SK-N-SH (cell line): ENCODE results near the gene ACTL7A. TPM values are rescaled to one million over a fixed set of nuclear protein-coding genes. Genes with fewer than 3 reads are reported as not detected.

Source experiments
- CTCF ChIA-PET: fragments of 300-600, 350-600 bp; formaldehyde crosslinking; extraction: SDS; loops from one replicate; lab custom pipeline; 2021; lab: Yijun Ruan, JAX
- POLR2A ChIA-PET: fragments of 350-600 bp; sonication (Branson Sonifier 250); formaldehyde crosslinking; extraction: SDS; loops from one replicate; lab custom pipeline; 2020; ENCODE audit warnings: antibody characterized with exemption, inconsistent platforms; lab: Yijun Ruan, JAX
- DNase-seq: peaks from one replicate; pipeline ENCODE4 v3.0.0; 2012
- H2AFZ ChIP-seq: fragments of 200-600 bp; sonication (generic); 2 replicates; pipeline ENCODE4 v1.8.1; 2016; ENCODE audit warnings: antibody characterized with exemption, mild to moderate bottlenecking, low read depth
- H3F3A ChIP-seq: fragments of 200-600 bp; sonication (generic); replicated peaks from 2 replicates; pipeline ENCODE3; 2016; ENCODE audit warnings: antibody characterized with exemption, mild to moderate bottlenecking; ENCODE audit not compliant: insufficient read depth
- H3K27ac ChIP-seq, 2 experiments: fragments of 200-500 bp in 1 of 2; fragments of 200-600 bp in 1 of 2; sonication (Bioruptor generic) in 1 of 2; sonication (generic), shearing (Covaris generic) in 1 of 2; 2 replicates each; pipeline versions ENCODE4 v1.5.1 to v1.6.1; 2014 to 2016; ENCODE audit warnings: low read depth in 2 of 2, inconsistent platforms in 1 of 2, low read length in 1 of 2, mild to moderate bottlenecking in 1 of 2, mixed read lengths in 1 of 2
- H3K27me3 ChIP-seq: fragments of 200-600 bp; sonication (generic), shearing (Covaris generic); 2 replicates; pipeline ENCODE4 v1.6.1; 2016; ENCODE audit warnings: mixed run types; ENCODE audit not compliant: insufficient read depth
- H3K36me3 ChIP-seq, 2 experiments: fragments of 200-500 bp in 1 of 2; fragments of 200-600 bp in 1 of 2; sonication (Bioruptor generic) in 1 of 2; sonication (generic) in 1 of 2; replicated peaks in 1 of 2; 2 replicates each; pipeline versions ENCODE3 to v1.5.1; 2014 to 2016; ENCODE audit warnings: low read length in 1 of 2, mild to moderate bottlenecking in 1 of 2; ENCODE audit not compliant: insufficient read depth in 2 of 2, control insufficient read depth in 1 of 2
- H3K4me1 ChIP-seq, 2 experiments: fragments of 200-500 bp in 1 of 2; fragments of 200-600 bp in 1 of 2; sonication (Bioruptor generic) in 1 of 2; sonication (generic), shearing (Covaris generic) in 1 of 2; 2 replicates each; pipeline versions ENCODE4 v1.5.1 to v1.6.1; 2014 to 2016; ENCODE audit warnings: low read depth in 1 of 2, low read length in 1 of 2, mixed run types in 1 of 2; ENCODE audit not compliant: insufficient read depth in 2 of 2, control insufficient read depth in 1 of 2
- H3K4me2 ChIP-seq: fragments of 200-600 bp; sonication (generic), shearing (Covaris generic); 2 replicates; pipeline ENCODE4 v1.6.1; 2017; ENCODE audit warnings: mixed run types
- H3K4me3 ChIP-seq, 2 experiments: fragments of 200-500 bp in 1 of 2; fragments of 200-600 bp in 1 of 2; sonication (Bioruptor generic) in 1 of 2; sonication (generic), shearing (Covaris generic) in 1 of 2; 2 replicates each; pipeline versions ENCODE4 v1.5.1 to v1.8.1; 2014 to 2016; ENCODE audit warnings: low read depth in 2 of 2, inconsistent platforms in 1 of 2, low read length in 1 of 2, mild to moderate bottlenecking in 1 of 2, mixed read lengths in 1 of 2, moderate library complexity in 1 of 2
- H3K79me2 ChIP-seq: fragments of 200-600 bp; sonication (generic); 2 replicates; pipeline ENCODE4 v1.8.1; 2017; ENCODE audit warnings: mild to moderate bottlenecking; ENCODE audit not compliant: insufficient read depth
- H3K9ac ChIP-seq: fragments of 200-600 bp; sonication (generic); 2 replicates; pipeline ENCODE4 v1.6.1; 2017; ENCODE audit warnings: mixed run types
- H3K9me2 ChIP-seq: fragments of 200-600 bp; sonication (generic); 2 replicates; pipeline ENCODE4 v1.6.1; 2017; ENCODE audit warnings: mixed run types
- H3K9me3 ChIP-seq: fragments of 200-600 bp; sonication (generic); 2 replicates; pipeline ENCODE4 v1.6.1; 2017; ENCODE audit warnings: mixed run types, mild to moderate bottlenecking, moderate library complexity
- H4K20me1 ChIP-seq: fragments of 200-600 bp; sonication (generic); 2 replicates; pipeline ENCODE4 v1.6.1; 2017; ENCODE audit warnings: mild to moderate bottlenecking, mixed run types; ENCODE audit not compliant: insufficient read depth
- ELF1 ChIP-seq: IDR thresholded peaks from 2 replicates; pipeline ENCODE4 v1.4.0; 2012
- EZH2phosphoT487 ChIP-seq: fragments of 200-600 bp; sonication (generic); IDR thresholded peaks from 2 replicates; pipeline ENCODE4 v1.6.1; 2017; ENCODE audit warnings: low read depth, mixed run types, mild to moderate bottlenecking, antibody characterized with exemption, moderate library complexity, borderline replicate concordance
- FOXM1 ChIP-seq: IDR thresholded peaks from 2 replicates; pipeline ENCODE4 v1.4.0; 2012; ENCODE audit warnings: low read depth, mild to moderate bottlenecking
- GABPA ChIP-seq: IDR thresholded peaks from 2 replicates; pipeline ENCODE4 v1.4.0; 2012; ENCODE audit warnings: low read depth, mild to moderate bottlenecking
- GATA2 ChIP-seq: sonication (generic); formaldehyde crosslinking; IDR thresholded peaks from 2 replicates; pipeline ENCODE4 v1.5.0; 2020; ENCODE audit warnings: mild to moderate bottlenecking, missing genetic modification reagents
- JUND ChIP-seq: IDR thresholded peaks from 2 replicates; pipeline ENCODE4 v1.4.0; 2012
- RAD21 ChIP-seq: IDR thresholded peaks from 2 replicates; pipeline ENCODE4 v1.6.1; 2012; ENCODE audit warnings: mild to moderate bottlenecking, low read length
- RCOR1 ChIP-seq: fragments of 150-350 bp; IDR thresholded peaks from 2 replicates; pipeline ENCODE4 v1.6.1; 2017; ENCODE audit warnings: antibody characterized with exemption, low read length
- TEAD4 ChIP-seq: IDR thresholded peaks from 2 replicates; pipeline ENCODE4 v1.4.0; 2012; ENCODE audit warnings: mild to moderate bottlenecking, borderline replicate concordance; ENCODE audit not compliant: insufficient read depth
- YY1 ChIP-seq: IDR thresholded peaks from 2 replicates; pipeline ENCODE4 v1.4.0; 2012; ENCODE audit warnings: low read depth, mild to moderate bottlenecking
- whole genome bisulfite sequencing: methylation state at CpG from one replicate; pipeline ENCODE4 v1.1.6; 2017; ENCODE audit warnings: low lambda C conversion rate; 5-methylcytosine and 5-hydroxymethylcytosine counted together
- polyA plus RNA-seq, 3 experiments: library from polyadenylated mRNA; depleted of rRNA; stranded (reverse); fragments of >200 nt; gene quantifications; 2 replicates each; pipeline ENCODE4 v1.2.3, GENCODE V29; 2012
- TF ChIP-seq, protein P1 (sequence below): fragments of 150-350 bp; IDR thresholded peaks from 2 replicates; pipeline ENCODE4 v1.6.1; 2017; ENCODE audit warnings: antibody characterized with exemption, low read length, low read depth, borderline replicate concordance
- TF ChIP-seq, protein P2 (sequence below): IDR thresholded peaks from 2 replicates; pipeline ENCODE4 v1.4.0; 2012; ENCODE audit warnings: low read depth
- TF ChIP-seq, protein P3 (sequence below): fragments of 150-350 bp; IDR thresholded peaks from 2 replicates; pipeline ENCODE4 v1.6.1; 2016; ENCODE audit warnings: mild to moderate bottlenecking, low read depth, low read length
- TF ChIP-seq, protein P4 (sequence below): IDR thresholded peaks from 2 replicates; pipeline ENCODE4; 2012

ACTL7A gene
- polyA plus RNA-seq, 1 of the 3 experiments (the other 2 are of a cell fraction), result not detected

DNA sequence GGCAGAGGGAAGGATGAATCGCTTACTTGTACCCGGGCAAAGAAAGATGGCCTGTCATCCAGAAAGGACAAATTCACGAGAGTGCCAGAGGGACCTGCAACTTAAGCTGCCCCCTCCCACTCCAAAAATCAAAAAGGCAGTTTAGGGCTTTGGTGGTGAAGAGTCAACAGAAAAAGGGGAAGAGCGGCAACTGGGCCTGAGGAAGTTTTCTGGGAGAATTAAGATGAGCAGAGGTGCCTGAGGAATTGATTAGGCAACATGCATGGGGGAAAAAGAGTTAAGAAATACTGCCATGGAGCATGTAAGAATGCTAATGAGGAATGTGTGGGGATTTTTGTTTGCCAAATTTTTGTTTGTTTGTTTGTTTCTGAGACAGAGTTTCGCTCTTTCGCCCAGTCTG lies 4.5 kb upstream of the ACTL7A start:
- no peaks in the 10 kb centered on the region for H3K4me1 ChIP-seq
- ChIA-PET POLR2A (interaction anchor here (0.6 kb wide), 1 partner anchor 128 kb away, joined by 3 read pairs; no protein-coding TSS in a partner anchor), CTCF (no interaction called here)
- H3K36me3 ChIP-seq, result no peaks in the 10 kb centered on the region
- no peak overlapping the region for H3K9ac ChIP-seq
- no peaks in the 10 kb centered on the region for H3K79me2 ChIP-seq
- TF ChIP-seq FOXM1, result no peak
- TF ChIP-seq, protein P1, sequence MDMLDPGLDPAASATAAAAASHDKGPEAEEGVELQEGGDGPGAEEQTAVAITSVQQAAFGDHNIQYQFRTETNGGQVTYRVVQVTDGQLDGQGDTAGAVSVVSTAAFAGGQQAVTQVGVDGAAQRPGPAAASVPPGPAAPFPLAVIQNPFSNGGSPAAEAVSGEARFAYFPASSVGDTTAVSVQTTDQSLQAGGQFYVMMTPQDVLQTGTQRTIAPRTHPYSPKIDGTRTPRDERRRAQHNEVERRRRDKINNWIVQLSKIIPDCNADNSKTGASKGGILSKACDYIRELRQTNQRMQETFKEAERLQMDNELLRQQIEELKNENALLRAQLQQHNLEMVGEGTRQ, result no peak
- no peak for TF ChIP-seq TEAD4
- no peak for TF ChIP-seq GATA2 (CRISPR knock-in tag)
- TF ChIP-seq, protein P2, sequence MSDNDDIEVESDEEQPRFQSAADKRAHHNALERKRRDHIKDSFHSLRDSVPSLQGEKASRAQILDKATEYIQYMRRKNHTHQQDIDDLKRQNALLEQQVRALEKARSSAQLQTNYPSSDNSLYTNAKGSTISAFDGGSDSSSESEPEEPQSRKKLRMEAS, result no peak
- no peak for TF ChIP-seq GABPA
- TF ChIP-seq RCOR1, result no peak
- no peaks in the 10 kb centered on the region for H3F3A ChIP-seq
- no peaks in the 10 kb centered on the region for H4K20me1 ChIP-seq
- no peaks in the 10 kb centered on the region for H3K9me3 ChIP-seq
- H3K27ac ChIP-seq, result no peak overlapping the region
- no peaks in the 10 kb centered on the region for H3K9me2 ChIP-seq
- no peak overlapping the region for H2AFZ ChIP-seq
- H3K4me2 ChIP-seq, result no peak overlapping the region
- no peak overlapping the region for H3K4me3 ChIP-seq
- 66% methylated on average over 6 of the region's 6 CpGs for WGBS
- no peak for DNase-seq
- no peaks in the 10 kb centered on the region for H3K27me3 ChIP-seq

DNA sequence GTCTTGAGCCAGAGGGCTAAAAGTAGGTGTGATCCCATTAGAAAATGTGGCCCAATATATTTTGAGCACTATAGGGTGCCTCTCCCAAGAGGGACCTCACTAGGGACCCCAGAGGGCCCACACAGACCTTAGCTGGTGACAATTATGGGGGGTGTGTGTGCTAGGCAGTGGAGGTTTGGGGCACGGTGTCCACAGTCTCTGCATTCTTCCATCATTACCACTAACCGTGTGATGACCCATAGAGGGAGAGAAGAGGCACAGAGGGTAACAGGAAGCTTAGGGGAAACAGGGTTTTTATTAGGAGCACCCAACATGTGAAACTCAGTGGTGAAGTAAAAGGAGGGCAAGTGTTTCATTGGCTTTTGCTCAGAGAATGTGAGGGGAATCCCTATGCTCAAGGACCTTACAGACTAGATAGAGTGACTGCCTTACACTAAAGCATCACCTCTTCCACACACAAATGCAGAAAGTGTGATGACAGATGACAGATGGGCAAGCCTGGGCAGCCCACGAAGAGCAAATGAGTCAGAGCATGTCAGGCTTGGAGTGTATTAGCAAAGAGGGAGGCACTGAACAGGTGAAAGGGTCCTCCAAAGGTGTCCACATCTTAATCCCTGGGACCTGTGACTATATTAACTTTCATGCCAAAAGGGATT lies 2.5 kb upstream of the ACTL7A start:
- Histone ChIP-seq H3F3A (no peaks in the 10 kb centered on the region), H3K9me2 (no peaks in the 10 kb centered on the region), H2AFZ (no peak overlapping the region), H3K36me3 (no peaks in the 10 kb centered on the region), H4K20me1 (no peaks in the 10 kb centered on the region), H3K4me2 (no peak overlapping the region), H3K9me3 (no peaks in the 10 kb centered on the region), H3K79me2 (no peaks in the 10 kb centered on the region), H3K9ac (no peak overlapping the region), H3K4me1 (no peaks in the 10 kb centered on the region), H3K27ac (no peak overlapping the region), H3K4me3 (no peak overlapping the region), H3K27me3 (no peaks in the 10 kb centered on the region)
- 16% methylated on average over 3 of the region's 3 CpGs for WGBS
- ChIA-PET POLR2A (no interaction called here), CTCF (no interaction called here)
- no peak for DNase-seq
- TF ChIP-seq ELF1, result no peak
- TF ChIP-seq, protein P3, sequence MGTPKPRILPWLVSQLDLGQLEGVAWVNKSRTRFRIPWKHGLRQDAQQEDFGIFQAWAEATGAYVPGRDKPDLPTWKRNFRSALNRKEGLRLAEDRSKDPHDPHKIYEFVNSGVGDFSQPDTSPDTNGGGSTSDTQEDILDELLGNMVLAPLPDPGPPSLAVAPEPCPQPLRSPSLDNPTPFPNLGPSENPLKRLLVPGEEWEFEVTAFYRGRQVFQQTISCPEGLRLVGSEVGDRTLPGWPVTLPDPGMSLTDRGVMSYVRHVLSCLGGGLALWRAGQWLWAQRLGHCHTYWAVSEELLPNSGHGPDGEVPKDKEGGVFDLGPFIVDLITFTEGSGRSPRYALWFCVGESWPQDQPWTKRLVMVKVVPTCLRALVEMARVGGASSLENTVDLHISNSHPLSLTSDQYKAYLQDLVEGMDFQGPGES, result no peak

DNA sequence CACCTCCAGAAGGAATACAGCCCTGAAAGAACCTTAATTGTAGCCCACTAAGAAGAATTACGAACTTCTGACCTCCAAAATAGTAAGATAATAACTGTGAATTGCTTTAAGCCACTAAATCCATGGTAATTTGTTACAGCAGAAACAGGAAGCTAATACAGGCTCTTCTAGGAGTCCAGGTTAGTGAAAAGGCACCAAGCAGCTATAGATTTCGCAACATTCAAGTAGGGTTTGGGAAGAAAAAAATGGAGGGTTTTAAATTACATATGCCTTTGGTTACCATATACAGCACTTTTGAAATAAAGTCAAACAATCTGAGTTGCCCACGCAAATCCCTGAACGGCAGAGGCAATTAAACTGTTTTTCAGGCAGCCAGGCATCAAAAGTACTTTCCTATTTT lies 1.7 kb upstream of the ACTL7A start:
- CTCF ChIA-PET, result no interaction called here
- H2AFZ ChIP-seq, result no peak overlapping the region
- H3F3A ChIP-seq, result no peaks in the 10 kb centered on the region
- H3K9ac ChIP-seq, result no peak overlapping the region
- no peak for TF ChIP-seq YY1
- no peak for TF ChIP-seq GATA2 (CRISPR knock-in tag)
- TF ChIP-seq, protein P2, result no peak
- TF ChIP-seq EZH2phosphoT487, result no peak
- TF ChIP-seq, protein P4, sequence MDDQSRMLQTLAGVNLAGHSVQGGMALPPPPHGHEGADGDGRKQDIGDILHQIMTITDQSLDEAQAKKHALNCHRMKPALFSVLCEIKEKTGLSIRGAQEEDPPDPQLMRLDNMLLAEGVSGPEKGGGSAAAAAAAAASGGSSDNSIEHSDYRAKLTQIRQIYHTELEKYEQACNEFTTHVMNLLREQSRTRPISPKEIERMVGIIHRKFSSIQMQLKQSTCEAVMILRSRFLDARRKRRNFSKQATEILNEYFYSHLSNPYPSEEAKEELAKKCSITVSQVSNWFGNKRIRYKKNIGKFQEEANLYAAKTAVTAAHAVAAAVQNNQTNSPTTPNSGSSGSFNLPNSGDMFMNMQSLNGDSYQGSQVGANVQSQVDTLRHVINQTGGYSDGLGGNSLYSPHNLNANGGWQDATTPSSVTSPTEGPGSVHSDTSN, result no peak
- TF ChIP-seq JUND, result no peak
- no peak for TF ChIP-seq RAD21
- no peaks in the 10 kb centered on the region for H3K79me2 ChIP-seq
- DNase-seq, result no peak
- no peaks in the 10 kb centered on the region for H3K4me1 ChIP-seq
- no peaks in the 10 kb centered on the region for H3K36me3 ChIP-seq
- H3K4me2 ChIP-seq, result no peak overlapping the region
- H3K9me2 ChIP-seq, result no peaks in the 10 kb centered on the region
- POLR2A ChIA-PET, result no interaction called here
- H3K4me3 ChIP-seq, result no peak overlapping the region
- H3K9me3 ChIP-seq, result no peaks in the 10 kb centered on the region
- no peak overlapping the region for H3K27ac ChIP-seq
- WGBS, result 60% methylated on average over 4 of the region's 4 CpGs
- H3K27me3 ChIP-seq, result no peaks in the 10 kb centered on the region
- no peaks in the 10 kb centered on the region for H4K20me1 ChIP-seq
